IMR-90 (cell line): Measurements from ENCODE around the gene PCSK6. TPM values are rescaled to one million over a fixed set of nuclear protein-coding genes. Genes with fewer than 3 reads are reported as not detected.

Source experiments
- ATAC-seq: fragments of 200-7000 bp; cut with Tn5 transposase; 2 replicates; pipeline ENCODE4 v1.9.1; 2020; ENCODE audit warnings: low read depth, mild to moderate bottlenecking, moderate library complexity
- BruUV-seq: library from RNA; stranded (reverse); fragments of 400-500 nt; replicated peaks from 2 replicates; lab custom pipeline; 2021; lab: Mats Ljungman, UMichigan
- CTCF ChIA-PET: fragments of 300-600 bp; formaldehyde crosslinking; extraction: SDS; loops from one replicate; lab custom pipeline; 2021; ENCODE audit warnings: antibody characterized with exemption; lab: Yijun Ruan, JAX
- POLR2A ChIA-PET: fragments of 300-600 bp; sonication (Branson Sonifier 250); formaldehyde crosslinking; loops from one replicate; lab custom pipeline; 2022; ENCODE audit warnings: antibody characterized with exemption; ENCODE audit not compliant: unreplicated experiment; lab: Charles Lee
- DNase-seq: peaks from one replicate; pipeline ENCODE4 v3.0.0; 2013
- H2AFZ ChIP-seq: replicated peaks from 2 replicates; pipeline ENCODE3; 2013; ENCODE audit warnings: low read length, mild to moderate bottlenecking; ENCODE audit not compliant: poor library complexity
- H2AK5ac ChIP-seq: 2 replicates; pipeline ENCODE4 v1.6.1; 2013; ENCODE audit warnings: low read depth, low read length, inconsistent platforms
- H2AK9ac ChIP-seq: replicated peaks from 2 replicates; pipeline ENCODE3; 2013; ENCODE audit warnings: mild to moderate bottlenecking, low read depth, low read length, moderate library complexity; ENCODE audit not compliant: poor library complexity
- H2BK120ac ChIP-seq: 2 replicates; pipeline ENCODE4 v1.6.1; 2013; ENCODE audit warnings: low read depth, low read length, inconsistent platforms
- H2BK15ac ChIP-seq: 3 replicates; pipeline ENCODE4 v1.6.1; 2013; ENCODE audit warnings: low read depth, low read length, inconsistent platforms
- H2BK20ac ChIP-seq: 2 replicates; pipeline ENCODE4 v1.6.1; 2013; ENCODE audit warnings: low read depth, mild to moderate bottlenecking, inconsistent platforms, low read length, moderate library complexity
- H2BK5ac ChIP-seq: 2 replicates; pipeline ENCODE4 v1.6.1; 2013; ENCODE audit warnings: mild to moderate bottlenecking, low read depth, low read length, inconsistent platforms; ENCODE audit not compliant: poor library complexity, severe bottlenecking
- H3K14ac ChIP-seq: replicated peaks from 2 replicates; pipeline ENCODE4 v1.6.1; 2013; ENCODE audit warnings: low read depth, low read length, inconsistent platforms
- H3K18ac ChIP-seq: 2 replicates; pipeline ENCODE4 v1.6.1; 2013; ENCODE audit warnings: low read depth, low read length, control low read depth
- H3K23ac ChIP-seq: 2 replicates; pipeline ENCODE4 v1.6.1; 2013; ENCODE audit warnings: low read depth, low read length, inconsistent platforms
- H3K27ac ChIP-seq: 2 replicates; pipeline ENCODE4 v1.5.1; 2013; ENCODE audit warnings: mild to moderate bottlenecking, control low read depth, low read length; ENCODE audit not compliant: insufficient read depth
- H3K27me3 ChIP-seq: 2 replicates; pipeline ENCODE4 v1.6.1; 2013; ENCODE audit warnings: low read length; ENCODE audit not compliant: control insufficient read depth, insufficient read depth
- H3K36me3 ChIP-seq: 2 replicates; pipeline ENCODE4 v1.6.1; 2013; ENCODE audit warnings: low read length, mixed read lengths; ENCODE audit not compliant: control insufficient read depth, insufficient read depth
- H3K4ac ChIP-seq: 2 replicates; pipeline ENCODE4 v1.6.1; 2013; ENCODE audit warnings: low read depth, low read length, inconsistent platforms
- H3K4me1 ChIP-seq: 2 replicates; pipeline ENCODE4 v1.6.1; 2013; ENCODE audit warnings: low read length, mixed read lengths; ENCODE audit not compliant: control insufficient read depth, insufficient read depth
- H3K4me2 ChIP-seq: 2 replicates; pipeline ENCODE4 v1.6.1; 2013; ENCODE audit warnings: low read depth, mild to moderate bottlenecking, control low read depth, low read length, moderate library complexity
- H3K4me3 ChIP-seq: 2 replicates; pipeline ENCODE4 v1.5.1; 2013; ENCODE audit warnings: low read depth, mild to moderate bottlenecking, control low read depth, low read length, moderate library complexity; ENCODE audit not compliant: insufficient read depth
- H3K56ac ChIP-seq: 2 replicates; pipeline ENCODE4 v1.6.1; 2013; ENCODE audit warnings: low read length, inconsistent platforms; ENCODE audit not compliant: insufficient read depth; ENCODE audit errors: extremely low read depth
- H3K79me1 ChIP-seq, 2 experiments: 2 replicates each; pipeline ENCODE4 v1.6.1; 2013; ENCODE audit warnings: low read length in 2 of 2, inconsistent platforms in 1 of 2, low read depth in 1 of 2
- H3K9ac ChIP-seq: 2 replicates; pipeline ENCODE4 v1.6.1; 2013; ENCODE audit warnings: low read depth, low read length, control low read depth
- H3K9me1 ChIP-seq: 2 replicates; pipeline ENCODE4 v1.6.1; 2013; ENCODE audit warnings: low read length, inconsistent platforms; ENCODE audit not compliant: insufficient read depth
- H3K9me3 ChIP-seq: 2 replicates; pipeline ENCODE4 v1.6.1; 2013; ENCODE audit warnings: low read length; ENCODE audit not compliant: control insufficient read depth, insufficient read depth
- H4K20me1 ChIP-seq: 2 replicates; pipeline ENCODE4 v1.6.1; 2013; ENCODE audit warnings: low read length, inconsistent platforms; ENCODE audit not compliant: insufficient read depth
- H4K5ac ChIP-seq: 2 replicates; pipeline ENCODE4 v1.6.1; 2013; ENCODE audit warnings: mild to moderate bottlenecking, low read depth, low read length, control low read depth
- H4K8ac ChIP-seq, 2 experiments: 2 replicates each; pipeline ENCODE4 v1.6.1; 2013; ENCODE audit warnings: low read depth in 2 of 2, low read length in 2 of 2, control low read depth in 1 of 2, inconsistent platforms in 1 of 2
- H4K91ac ChIP-seq: 2 replicates; pipeline ENCODE4 v1.6.1; 2013; ENCODE audit warnings: low read depth, low read length, inconsistent platforms; ENCODE audit not compliant: insufficient read depth
- CEBPB ChIP-seq: IDR thresholded peaks from 2 replicates; pipeline ENCODE4 v1.6.1; 2012; ENCODE audit warnings: low read depth, low read length, improper control_type of control experiment
- CHD1 ChIP-seq: IDR thresholded peaks from 2 replicates; pipeline ENCODE4 v1.6.1; 2012; ENCODE audit warnings: low read depth, low read length, improper control_type of control experiment
- CTCF ChIP-seq: conservative IDR thresholded peaks from 2 replicates; pipeline ENCODE4 v1.5.1; 2012; ENCODE audit warnings: mild to moderate bottlenecking, low read depth, low read length, improper control_type of control experiment
- ELK1 ChIP-seq: fragments of 150-350 bp; IDR thresholded peaks from 2 replicates; pipeline ENCODE4 v1.6.1; 2016; ENCODE audit warnings: low read depth, mild to moderate bottlenecking, low read length, moderate library complexity, borderline replicate concordance
- MAFK ChIP-seq: IDR thresholded peaks from 2 replicates; pipeline ENCODE4 v1.6.1; 2012; ENCODE audit warnings: low read depth, low read length, improper control_type of control experiment
- MAZ ChIP-seq: IDR thresholded peaks from 2 replicates; pipeline ENCODE4 v1.6.1; 2012; ENCODE audit warnings: low read depth, mild to moderate bottlenecking, low read length, improper control_type of control experiment, moderate library complexity, borderline replicate concordance
- MXI1 ChIP-seq: IDR thresholded peaks from 2 replicates; pipeline ENCODE4 v1.6.1; 2012; ENCODE audit warnings: low read depth, mild to moderate bottlenecking, low read length, moderate library complexity, borderline replicate concordance
- NFE2L2 ChIP-seq: fragments of 150-350 bp; IDR thresholded peaks from 2 replicates; pipeline ENCODE4 v1.6.1; 2016; ENCODE audit warnings: low read depth, mild to moderate bottlenecking, low read length
- POLR2A ChIP-seq: IDR thresholded peaks from 2 replicates; pipeline ENCODE4 v1.6.1; 2012; ENCODE audit warnings: mild to moderate bottlenecking, low read depth, low read length
- RCOR1 ChIP-seq: IDR thresholded peaks from 2 replicates; pipeline ENCODE4 v1.6.1; 2012; ENCODE audit warnings: mild to moderate bottlenecking, low read length, improper control_type of control experiment; ENCODE audit not compliant: insufficient replicate concordance
- RFX5 ChIP-seq: IDR thresholded peaks from 2 replicates; pipeline ENCODE4 v1.8.0; 2012; ENCODE audit warnings: low read depth, mild to moderate bottlenecking, low read length, moderate library complexity
- SMC3 ChIP-seq: fragments of 150-350 bp; IDR thresholded peaks from 2 replicates; pipeline ENCODE4 v1.6.1; 2016; ENCODE audit warnings: low read depth, mild to moderate bottlenecking, antibody characterized with exemption, low read length, moderate library complexity
- WGBS, 2 experiments: methylation state at CpG; one replicate each; pipeline versions ENCODE4 v1.1.5 to v1.1.7; 2013; ENCODE audit warnings: missing lambda C conversion rate in 2 of 2; ENCODE audit not compliant: insufficient read length in 1 of 2; ENCODE audit errors: extremely low coverage in 2 of 2; 5-methylcytosine and 5-hydroxymethylcytosine counted together
- dilution Hi-C: fragments of 300-500 bp; cut with HindIII; formaldehyde crosslinking; loops from one replicate; pipeline ENCODE4 v1.14.3; 2018; ENCODE audit warnings: low sequenced_read_pairs; ENCODE audit not compliant: unreplicated experiment
- in situ Hi-C: fragments of 300-500 bp; cut with MboI; formaldehyde crosslinking; loops from 3 replicates; pipeline ENCODE4 v1.14.3; 2019; ENCODE audit warnings: low sequenced_read_pairs, inconsistent platforms, mixed read lengths
- intact Hi-C: fragments of 100-400 bp; cut with micrococcal nuclease; formaldehyde crosslinking; loops from 2 replicates; pipeline ENCODE4 v1.10.0; 2022
- polyA plus RNA-seq, 3 experiments: library from polyadenylated mRNA; depleted of rRNA; stranded (reverse); fragments of >200 nt; gene quantifications; 2 replicates each; pipeline ENCODE4 v1.2.3, GENCODE V29; 2012; ENCODE audit warnings: low replicate concordance in 1 of 3
- total RNA-seq: library from RNA; depleted of rRNA; stranded (reverse); fragments of >200 nt; gene quantifications from 2 replicates; pipeline ENCODE4 v1.2.3, GENCODE V29; 2012

Gene PCSK6
- total and polyA plus RNA-seq, 2 of the 4 experiments (the other 2 are of a cell fraction) = not detected

GRCh38 chr15:101391981-101392640, 97.4 kb downstream of the PCSK6 start:
- Histone ChIP-seq H3K4me1 (no peaks in the 10 kb centered on the region), H2AFZ (no peak overlapping the region), H3K4ac (no peak overlapping the region), H2AK9ac (no peak overlapping the region), H3K18ac (no peak overlapping the region), H3K14ac (no peak overlapping the region), H3K27me3 (peaks cover 38% of the 10 kb centered on the region), H2BK120ac (no peak overlapping the region), H3K4me2 (no peak overlapping the region), H4K5ac (no peak overlapping the region), H4K20me1 (no peaks in the 10 kb centered on the region), H3K79me1 (no peaks in the 10 kb centered on the region), H2AK5ac (no peak overlapping the region), H3K56ac (no peak overlapping the region), H2BK15ac (no peak overlapping the region), H3K27ac (no peak overlapping the region), H4K8ac (no peak overlapping the region), H4K91ac (no peak overlapping the region), H3K9ac (no peak overlapping the region), H3K23ac (no peak overlapping the region), H3K4me3 (no peak overlapping the region), H2BK20ac (no peak overlapping the region), H3K9me1 (no peaks in the 10 kb centered on the region), H3K9me3 (no peaks in the 10 kb centered on the region), H2BK5ac (no peak overlapping the region), H3K36me3 (no peaks in the 10 kb centered on the region)
- dilution Hi-C loops = no loop called here
- DNase-seq = no peak
- TF ChIP-seq CEBPB (no peak), MXI1 (no peak), RFX5 (no peak), CHD1 (no peak), ELK1 (no peak), POLR2A (no peak), CTCF (no peak), RCOR1 (no peak), MAZ (no peak), NFE2L2 (no peak), MAFK (no peak), SMC3 (no peak)
- BruUV-seq = no TSS peak
- WGBS, 2 experiments = 69% methylated on average over 9 of the region's 17 CpGs; no CpG with 5 or more reads in 1 of the 2 experiments
- POLR2A ChIA-PET = no interaction called here
- in situ Hi-C loops = no loop called here
- ATAC-seq = no peak
- intact Hi-C loops = no loop called here
- CTCF ChIA-PET = no interaction called here
